H7 (cell line): Measurements from ENCODE around the gene ARHGAP12. TPM values are rescaled to one million over a fixed set of nuclear protein-coding genes. Genes with fewer than 3 reads are reported as not detected.

ENCODE experiments used
- DNase-seq: peaks from one replicate; pipeline ENCODE4 v3.0.0; 2012
- H3K27me3 ChIP-seq: 2 replicates; pipeline ENCODE4 v1.6.0; 2011; ENCODE audit warnings: mild to moderate bottlenecking, low read length; ENCODE audit not compliant: control insufficient read depth, insufficient read depth
- H3K36me3 ChIP-seq: replicated peaks from 2 replicates; pipeline ENCODE4 v1.5.1; 2011; ENCODE audit warnings: low read length; ENCODE audit not compliant: control insufficient read depth, insufficient read depth
- H3K4me3 ChIP-seq: 2 replicates; pipeline ENCODE4 v1.5.1; 2011; ENCODE audit warnings: low read depth, mild to moderate bottlenecking, control low read depth, low read length, moderate library complexity; ENCODE audit not compliant: insufficient read depth
- total RNA-seq: library from RNA; depleted of rRNA; stranded (reverse); fragments of >200 nt; shearing (Covaris generic); gene quantifications from 2 replicates; pipeline ENCODE4 v1.2.3, GENCODE V29; 2014

Gene ARHGAP12
- total RNA-seq, 1 experiment from 2014 or later = 28.5 TPM

- H3K36me3 ChIP-seq = no peaks in the 10 kb centered on the region; the same call in 1 of the 2 replicates
- H3K27me3 ChIP-seq = no peaks in the 10 kb centered on the region
- DNase-seq = no peak
- no peak overlapping the region for H3K4me3 ChIP-seq
Measured at GRCh38 chr10:31820096-31820495, 108.5 kb downstream of the ARHGAP12 start.

- H3K36me3 ChIP-seq = no peaks in the 10 kb centered on the region; the same call in 1 of the 2 replicates
- no peaks in the 10 kb centered on the region for H3K27me3 ChIP-seq
- DNase-seq = no peak
- no peak overlapping the region for H3K4me3 ChIP-seq
Measured at GRCh38 chr10:31819391-31819820, 109.2 kb downstream of the ARHGAP12 start.

GRCh38 chr10:31816318-31816717, 112.3 kb downstream of the ARHGAP12 start:
- H3K36me3 ChIP-seq = no peaks in the 10 kb centered on the region; the same call in 1 of the 2 replicates
- no peak for DNase-seq
- no peak overlapping the region for H3K4me3 ChIP-seq
- H3K27me3 ChIP-seq = no peaks in the 10 kb centered on the region

- Histone ChIP-seq H3K27me3 (no peaks in the 10 kb centered on the region), H3K36me3 (peaks cover 2% of the 10 kb centered on the region; the same call in 1 of the 2 replicates), H3K4me3 (no peak overlapping the region)
- no peak for DNase-seq
Measured at GRCh38 chr10:31808258-31809218, 120.1 kb downstream of the ARHGAP12 start.

GRCh38 chr10:31804352-31804810, 124.2 kb downstream of the ARHGAP12 start:
- peaks cover 2% of the 10 kb centered on the region; the same call in 1 of the 2 replicates for H3K36me3 ChIP-seq
- H3K27me3 ChIP-seq = no peaks in the 10 kb centered on the region
- DNase-seq = no peak
- H3K4me3 ChIP-seq = no peak overlapping the region

- Histone ChIP-seq H3K36me3 (peaks cover 2% of the 10 kb centered on the region; the same call in 1 of the 2 replicates), H3K27me3 (no peaks in the 10 kb centered on the region), H3K4me3 (no peak overlapping the region)
- DNase-seq = no peak
Measured at GRCh38 chr10:31803606-31804351, 124.9 kb downstream of the ARHGAP12 start.

GRCh38 chr10:31799181-31799580, 129.4 kb downstream of the ARHGAP12 start:
- Histone ChIP-seq H3K36me3 (no peaks in the 10 kb centered on the region), H3K4me3 (no peak overlapping the region), H3K27me3 (no peaks in the 10 kb centered on the region)
- DNase-seq = no peak

- Histone ChIP-seq H3K36me3 (no peaks in the 10 kb centered on the region), H3K4me3 (no peak overlapping the region), H3K27me3 (no peaks in the 10 kb centered on the region)
- DNase-seq = no peak
Measured at GRCh38 chr10:31792745-31793144, 135.9 kb downstream of the ARHGAP12 start.

- DNase-seq = no peak
- Histone ChIP-seq H3K27me3 (no peaks in the 10 kb centered on the region), H3K36me3 (no peaks in the 10 kb centered on the region), H3K4me3 (no peak overlapping the region)
Measured at GRCh38 chr10:31789555-31789954, 139.1 kb downstream of the ARHGAP12 start.

- DNase-seq = no peak
- Histone ChIP-seq H3K36me3 (no peaks in the 10 kb centered on the region), H3K4me3 (no peak overlapping the region), H3K27me3 (no peaks in the 10 kb centered on the region)
Measured at GRCh38 chr10:31782701-31783100, 145.9 kb downstream of the ARHGAP12 start.

- Histone ChIP-seq H3K27me3 (no peaks in the 10 kb centered on the region), H3K36me3 (no peaks in the 10 kb centered on the region), H3K4me3 (no peak overlapping the region)
- DNase-seq = no peak
Measured at GRCh38 chr10:31780717-31781116, 147.9 kb downstream of the ARHGAP12 start.

- no peaks in the 10 kb centered on the region for H3K36me3 ChIP-seq
- DNase-seq = no peak
- no peak overlapping the region for H3K4me3 ChIP-seq
- no peaks in the 10 kb centered on the region for H3K27me3 ChIP-seq
Measured at GRCh38 chr10:31778627-31779026, 150.0 kb downstream of the ARHGAP12 start.

- Histone ChIP-seq H3K27me3 (no peaks in the 10 kb centered on the region), H3K36me3 (no peaks in the 10 kb centered on the region), H3K4me3 (no peak overlapping the region)
- DNase-seq = no peak
Measured at GRCh38 chr10:31776159-31776558, 152.5 kb downstream of the ARHGAP12 start.

- Histone ChIP-seq H3K4me3 (no peak overlapping the region), H3K27me3 (no peaks in the 10 kb centered on the region), H3K36me3 (no peaks in the 10 kb centered on the region)
- DNase-seq = peak; percentile 8
Measured at GRCh38 chr10:31774928-31775650, 153.5 kb downstream of the ARHGAP12 start.
